T-helper 2 cell treated with Interferon-gamma antibody and Interleukin-4, amounts not matched to agents 5 μg/mL and 100 μg/mL, for 36 hours (primary cell): ENCODE data around the gene GFY.
A peak's percentile ranks its signal among the peaks of the same experiment; 100 is the strongest.

Source experiments
- DNase-seq: peaks from one replicate; pipeline ENCODE4 v3.0.0; 2021; ENCODE audit warnings: low spot score
- H3K27ac Mint-ChIP-seq: one replicate; pipeline ENCODE4 v1.8.0; 2021; ENCODE audit warnings: mild to moderate bottlenecking, mixed read lengths
- H3K27me3 Mint-ChIP-seq: one replicate; pipeline ENCODE4 v1.8.0; 2021; ENCODE audit warnings: low read depth, mixed read lengths
- H3K36me3 Mint-ChIP-seq: one replicate; pipeline ENCODE4 v1.8.0; 2021; ENCODE audit warnings: low read depth, mixed read lengths
- H3K4me1 Mint-ChIP-seq: one replicate; pipeline ENCODE4 v1.8.0; 2021; ENCODE audit warnings: low read depth, mixed read lengths
- H3K4me3 Mint-ChIP-seq: one replicate; pipeline ENCODE4 v1.8.0; 2022; ENCODE audit warnings: mild to moderate bottlenecking, moderate library complexity, mixed read lengths
- H3K9me3 Mint-ChIP-seq: one replicate; pipeline ENCODE4 v1.8.0; 2021; ENCODE audit warnings: mixed read lengths

Gene GFY

DNA sequence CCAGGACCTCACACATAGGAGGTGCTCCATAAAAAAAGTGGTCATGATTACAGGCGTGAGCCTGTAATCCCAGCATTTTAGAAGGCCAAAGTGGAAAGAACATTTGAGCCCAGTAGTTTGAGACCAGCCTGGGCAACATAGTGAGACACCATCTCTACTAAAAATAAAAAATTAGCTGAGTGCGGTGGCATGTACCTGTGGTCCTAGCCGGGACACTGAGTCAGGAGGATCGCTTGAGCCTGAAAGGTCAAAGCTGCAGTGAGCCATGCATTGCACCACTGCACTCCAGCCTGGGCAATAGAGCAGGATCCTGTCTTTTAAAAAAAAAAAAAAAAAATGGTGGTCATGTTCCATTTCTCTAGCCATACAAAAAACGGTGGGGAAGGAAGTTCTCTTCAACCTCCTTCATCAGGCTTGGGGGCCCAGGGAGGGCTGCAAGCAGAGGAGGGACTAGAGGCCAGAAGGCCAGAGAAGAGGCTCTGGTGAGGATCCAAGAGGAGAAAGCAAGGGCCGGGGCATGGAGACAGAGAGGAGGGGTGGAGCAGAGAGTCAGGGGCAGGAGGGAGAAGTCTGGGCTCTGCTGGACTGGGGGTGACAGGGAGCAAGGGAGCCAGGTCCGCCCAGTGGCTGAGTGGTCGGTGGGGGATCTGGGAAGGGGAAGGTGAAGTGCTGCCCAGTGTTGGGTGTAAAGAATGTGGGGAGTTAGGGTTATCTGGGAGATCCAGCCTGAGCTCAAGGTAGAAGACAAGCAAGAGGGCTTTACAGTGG lies 28.3 kb upstream of the GFY start:
- H3K36me3 Mint-ChIP-seq: no peaks in the 10 kb centered on the region
- peaks cover 10% of the 10 kb centered on the region for H3K27me3 Mint-ChIP-seq
- no peak for DNase-seq
- peaks cover 18% of the 10 kb centered on the region for H3K4me1 Mint-ChIP-seq
- no peak overlapping the region for H3K27ac Mint-ChIP-seq
- no peak overlapping the region for H3K4me3 Mint-ChIP-seq
- no peaks in the 10 kb centered on the region for H3K9me3 Mint-ChIP-seq

DNA sequence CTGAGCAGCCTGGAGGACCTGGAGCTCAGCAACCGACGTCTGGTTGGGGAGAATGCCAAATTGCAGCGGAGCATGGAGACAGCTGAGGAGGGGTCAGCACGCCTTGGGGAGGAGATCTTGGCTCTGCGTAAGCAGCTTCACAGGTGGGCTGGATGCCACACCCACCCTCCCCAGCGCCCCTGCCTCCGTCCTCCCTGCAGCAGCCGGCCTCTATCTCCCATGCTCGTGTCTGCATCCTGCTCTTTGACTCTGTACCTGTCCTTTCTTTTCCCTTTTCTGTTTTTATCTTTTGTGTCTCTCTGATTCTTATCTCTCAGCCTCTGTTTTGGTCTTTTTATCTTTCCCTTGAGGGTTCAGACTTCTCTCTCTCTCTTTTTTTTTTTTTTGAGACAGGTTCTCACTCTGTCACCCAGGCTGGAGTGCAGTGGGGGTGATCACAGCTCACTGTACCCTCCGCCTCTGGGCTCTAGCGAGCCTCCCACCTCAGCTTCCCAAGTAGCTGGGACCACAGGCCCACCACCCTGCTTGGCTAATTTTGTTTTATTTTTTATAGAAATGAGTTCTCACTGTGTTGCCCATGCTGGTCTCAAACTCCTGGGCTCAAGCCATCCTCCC lies 27.1 kb upstream of the GFY start:
- peak overlapping the region; percentile 64 for H3K27ac Mint-ChIP-seq
- H3K4me1 Mint-ChIP-seq: peaks cover 15% of the 10 kb centered on the region
- H3K27me3 Mint-ChIP-seq: peaks cover 9% of the 10 kb centered on the region
- no peaks in the 10 kb centered on the region for H3K9me3 Mint-ChIP-seq
- H3K36me3 Mint-ChIP-seq: no peaks in the 10 kb centered on the region
- H3K4me3 Mint-ChIP-seq: peak overlapping the region; percentile 22
- DNase-seq: no peak

DNA sequence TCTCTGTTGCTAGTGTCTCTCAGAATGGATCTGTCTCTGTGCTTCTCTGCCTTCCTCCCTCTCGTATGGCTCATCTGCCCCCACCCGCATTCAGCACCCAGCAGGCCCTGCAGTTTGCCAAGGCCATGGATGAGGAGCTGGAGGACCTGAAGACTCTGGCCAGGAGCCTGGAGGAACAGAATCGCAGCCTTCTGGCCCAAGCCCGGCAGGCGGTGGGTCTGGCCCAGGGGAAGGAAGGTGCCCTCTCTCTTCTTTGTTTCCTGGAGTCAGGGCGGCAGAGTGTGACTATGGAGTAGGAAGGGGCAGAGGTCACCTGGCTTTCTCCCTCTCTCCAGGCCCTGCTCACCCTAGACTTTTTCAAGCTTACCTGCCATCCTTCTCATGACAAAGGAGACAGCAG lies 26.3 kb upstream of the GFY start:
- Mint-ChIP-seq H3K36me3 (no peaks in the 10 kb centered on the region), H3K27ac (peak overlapping the region; percentile 28), H3K27me3 (peaks cover 9% of the 10 kb centered on the region), H3K4me3 (peak overlapping the region; percentile 15), H3K9me3 (no peaks in the 10 kb centered on the region), H3K4me1 (peaks cover 20% of the 10 kb centered on the region)
- DNase-seq: no peak

GRCh38 chr19:49400029-49400428 lies 25.2 kb upstream of the GFY start:
- no peak for DNase-seq
- no peak overlapping the region for H3K4me3 Mint-ChIP-seq
- H3K27me3 Mint-ChIP-seq: peaks cover 9% of the 10 kb centered on the region
- peaks cover 20% of the 10 kb centered on the region for H3K4me1 Mint-ChIP-seq
- no peaks in the 10 kb centered on the region for H3K9me3 Mint-ChIP-seq
- H3K36me3 Mint-ChIP-seq: no peaks in the 10 kb centered on the region
- no peak overlapping the region for H3K27ac Mint-ChIP-seq

GRCh38 chr19:49403404-49404187 lies 21.6 kb upstream of the GFY start:
- DNase-seq: no peak
- no peaks in the 10 kb centered on the region for H3K36me3 Mint-ChIP-seq
- H3K9me3 Mint-ChIP-seq: no peaks in the 10 kb centered on the region
- H3K27me3 Mint-ChIP-seq: peaks cover 2% of the 10 kb centered on the region
- no peak overlapping the region for H3K4me3 Mint-ChIP-seq
- no peak overlapping the region for H3K27ac Mint-ChIP-seq
- peaks cover 32% of the 10 kb centered on the region for H3K4me1 Mint-ChIP-seq

DNA sequence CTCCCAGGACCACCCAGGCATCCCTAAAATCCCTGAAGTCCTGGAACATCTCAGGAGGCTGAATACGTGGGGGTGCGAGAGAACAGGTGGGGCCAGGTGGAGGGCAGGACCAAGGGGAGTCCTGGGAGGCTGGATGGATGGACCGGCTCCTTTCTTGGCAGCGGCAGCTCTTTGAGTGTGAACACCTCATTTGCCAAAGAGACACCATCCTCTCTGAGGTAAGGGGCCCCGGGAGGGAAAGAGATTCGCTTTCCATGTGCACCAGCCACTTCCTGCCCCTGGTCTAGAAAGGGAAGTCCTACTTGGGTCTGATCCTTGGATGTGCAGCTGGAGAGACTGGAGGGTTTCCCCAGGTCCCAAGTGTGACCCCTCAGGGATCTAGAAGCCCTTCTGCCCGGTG lies 18.1 kb upstream of the GFY start:
- Mint-ChIP-seq H3K9me3 (no peaks in the 10 kb centered on the region), H3K27ac (no peak overlapping the region), H3K36me3 (peaks cover 5% of the 10 kb centered on the region), H3K4me3 (no peak overlapping the region), H3K4me1 (peaks cover 56% of the 10 kb centered on the region), H3K27me3 (no peaks in the 10 kb centered on the region)
- no peak for DNase-seq

GRCh38 chr19:49407482-49408015 lies 17.6 kb upstream of the GFY start:
- peak overlapping the region; percentile 7 for H3K27ac Mint-ChIP-seq
- peaks cover 3% of the 10 kb centered on the region for H3K27me3 Mint-ChIP-seq
- H3K4me3 Mint-ChIP-seq: peak overlapping the region; percentile 54
- peaks cover 58% of the 10 kb centered on the region for H3K4me1 Mint-ChIP-seq
- DNase-seq: no peak
- no peaks in the 10 kb centered on the region for H3K9me3 Mint-ChIP-seq
- peaks cover 5% of the 10 kb centered on the region for H3K36me3 Mint-ChIP-seq

DNA sequence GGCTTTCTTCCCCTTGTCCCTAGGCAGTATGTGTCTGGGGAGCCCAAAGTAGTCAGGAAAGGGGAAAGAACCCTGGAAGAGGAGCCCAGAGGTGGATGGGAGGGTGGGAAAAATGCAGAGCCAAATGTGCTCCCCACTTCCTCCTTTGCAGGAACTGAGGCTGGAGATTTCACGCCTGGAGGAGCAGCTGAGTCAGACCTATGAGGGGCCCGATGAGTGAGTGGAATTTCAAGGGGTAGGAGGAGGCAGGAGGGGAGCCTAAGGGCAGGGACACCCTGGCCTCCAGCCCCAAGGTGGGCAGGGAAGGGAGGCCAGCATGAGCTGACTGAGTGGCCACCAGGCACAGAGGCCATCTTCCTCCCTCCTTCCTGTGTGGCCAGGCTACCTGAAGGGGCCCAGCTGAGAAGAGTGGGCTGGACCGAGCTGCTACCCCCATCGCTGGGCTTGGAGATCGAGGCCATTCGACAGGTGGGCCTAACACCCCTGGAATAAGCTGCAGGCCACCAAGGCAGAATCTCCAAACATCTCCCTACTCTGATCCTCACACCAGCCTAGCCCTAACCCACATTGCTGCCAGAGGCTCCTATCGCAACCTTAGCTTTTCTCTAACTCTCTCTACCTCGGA lies 16.3 kb upstream of the GFY start:
- H3K9me3 Mint-ChIP-seq: no peaks in the 10 kb centered on the region
- DNase-seq: no peak

DNA sequence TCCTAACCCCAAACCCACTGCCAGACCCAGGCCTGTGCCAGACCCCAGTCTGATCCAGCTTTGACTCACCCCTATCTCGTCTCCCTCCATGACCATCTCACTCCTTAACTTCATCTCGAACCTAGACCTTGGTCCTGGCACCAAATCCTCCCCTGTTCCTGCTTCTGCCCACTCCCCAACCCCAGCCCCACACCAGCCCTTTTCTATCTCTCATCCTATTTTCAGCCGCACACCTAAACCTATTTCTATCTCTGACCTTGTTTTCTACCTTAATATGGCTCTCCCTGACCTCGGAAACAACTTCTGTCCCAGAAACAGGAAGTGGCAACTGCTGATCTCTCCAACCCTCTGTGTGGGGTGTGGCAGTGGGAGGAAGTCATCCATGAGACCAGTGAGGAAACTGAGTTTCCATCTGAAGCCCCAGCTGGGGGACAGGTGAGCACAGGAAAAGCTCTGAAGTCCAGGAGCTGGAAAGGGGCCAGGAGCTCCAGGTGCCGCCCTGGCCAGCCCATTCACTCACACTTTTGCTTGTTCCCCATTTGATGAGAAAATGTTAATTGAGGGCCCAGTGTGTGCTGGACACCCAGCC lies 15.7 kb upstream of the GFY start:
- Mint-ChIP-seq H3K27ac (peak overlapping the region; percentile 96), H3K27me3 (peaks cover 3% of the 10 kb centered on the region), H3K4me1 (peaks cover 53% of the 10 kb centered on the region), H3K36me3 (peaks cover 5% of the 10 kb centered on the region), H3K9me3 (no peaks in the 10 kb centered on the region), H3K4me3 (peak overlapping the region; percentile 71)
- DNase-seq: no peak

More for the DNA sequence above, 16.3 kb upstream of the GFY start:
- Mint-ChIP-seq H3K36me3 (peaks cover 5% of the 10 kb centered on the region), H3K27me3 (peaks cover 3% of the 10 kb centered on the region), H3K4me1 (peaks cover 53% of the 10 kb centered on the region), H3K4me3 (peak overlapping the region; percentile 71), H3K27ac (peak overlapping the region; percentile 96)

DNA sequence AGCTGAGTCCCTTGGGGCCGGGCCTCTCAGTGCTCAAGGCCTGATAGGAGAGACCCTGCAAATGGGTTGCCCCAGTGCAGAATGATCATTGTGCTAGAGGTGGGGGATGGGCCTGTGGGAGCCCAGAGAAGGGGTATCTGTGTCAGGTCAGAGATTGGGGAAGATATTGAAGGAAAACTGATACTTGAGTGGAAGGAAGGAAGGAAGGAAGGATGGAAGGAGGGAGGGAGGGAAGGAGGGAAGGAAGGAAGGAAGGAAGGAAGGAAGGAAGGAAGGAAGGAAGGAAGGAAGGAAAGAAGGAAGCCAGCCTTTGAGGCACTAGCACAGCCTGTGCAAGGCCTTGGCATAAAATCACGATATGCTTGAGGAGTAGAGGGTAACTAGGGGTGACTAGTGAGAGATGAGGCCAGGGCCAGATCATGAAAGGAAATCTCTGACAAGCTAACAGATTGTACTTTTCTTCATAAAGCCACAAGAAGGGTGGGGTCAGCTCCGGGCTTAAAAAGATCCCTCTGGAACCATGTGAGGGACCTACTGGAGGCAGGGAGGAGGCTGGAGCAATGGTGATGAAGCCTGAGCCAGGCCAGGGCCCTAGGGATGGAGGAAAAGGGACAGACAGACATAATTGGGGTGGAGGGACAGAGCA lies 13.4 kb upstream of the GFY start:
- Mint-ChIP-seq H3K27me3 (peaks cover 6% of the 10 kb centered on the region), H3K9me3 (no peaks in the 10 kb centered on the region), H3K4me1 (peaks cover 47% of the 10 kb centered on the region), H3K27ac (peak overlapping the region; percentile 62), H3K4me3 (no peak overlapping the region), H3K36me3 (peaks cover 5% of the 10 kb centered on the region)
- DNase-seq: no peak

GRCh38 chr19:49413348-49413747 lies 11.8 kb upstream of the GFY start:
- H3K9me3 Mint-ChIP-seq: no peaks in the 10 kb centered on the region
- no peak overlapping the region for H3K27ac Mint-ChIP-seq
- peaks cover 33% of the 10 kb centered on the region for H3K4me1 Mint-ChIP-seq
- no peak for DNase-seq
- H3K4me3 Mint-ChIP-seq: no peak overlapping the region
- H3K27me3 Mint-ChIP-seq: peaks cover 14% of the 10 kb centered on the region
- peaks cover 5% of the 10 kb centered on the region for H3K36me3 Mint-ChIP-seq

DNA sequence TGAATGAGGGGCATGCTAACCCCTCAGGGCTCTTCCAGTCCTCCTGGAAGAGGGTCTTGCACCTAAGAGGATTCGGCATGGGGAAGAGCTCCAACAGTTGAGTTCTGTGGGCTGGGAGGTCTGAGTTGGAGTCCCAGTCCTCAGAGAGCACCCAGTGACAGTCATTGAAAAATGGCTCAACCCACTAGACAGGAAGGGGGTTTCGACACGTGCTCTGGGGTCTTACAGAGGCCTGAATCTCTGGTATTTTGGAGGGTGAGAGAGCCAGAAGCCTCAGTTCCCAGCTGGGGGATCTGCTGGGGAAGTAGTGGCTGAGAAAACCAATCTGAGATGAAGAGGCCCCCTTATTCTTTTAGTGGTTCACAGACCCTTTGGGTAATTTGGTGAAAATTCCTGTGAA lies 10.9 kb upstream of the GFY start:
- Mint-ChIP-seq H3K4me3 (no peak overlapping the region), H3K27me3 (peaks cover 22% of the 10 kb centered on the region), H3K4me1 (peaks cover 25% of the 10 kb centered on the region), H3K27ac (no peak overlapping the region), H3K9me3 (no peaks in the 10 kb centered on the region), H3K36me3 (peaks cover 3% of the 10 kb centered on the region)
- no peak for DNase-seq
